Measurements from ENCODE around the gene PCSK5. TPM values are rescaled to one million over a fixed set of nuclear protein-coding genes. Genes with fewer than 3 reads are reported as not detected.

PCSK5 gene
- total RNA-seq, 2 experiments from 2014 or later = 1.6 to 1.9 TPM

GRCh38 chr9:76216161-76216649, 325.7 kb downstream of the PCSK5 start:
- POLR2A ChIA-PET = no interaction called here
- CTCF ChIA-PET = no interaction called here

- ChIA-PET POLR2A (no interaction called here), CTCF (no interaction called here)
These were observed 327.8 kb downstream of the PCSK5 start for GRCh38 chr9:76218117-76218885.

- CTCF ChIA-PET = no interaction called here
- POLR2A ChIA-PET = no interaction called here
These were observed 328.5 kb downstream of the PCSK5 start for GRCh38 chr9:76218886-76219445.

GRCh38 chr9:76219560-76220151, 329.2 kb downstream of the PCSK5 start:
- POLR2A ChIA-PET = no interaction called here

GRCh38 chr9:76221423-76221822, 330.9 kb downstream of the PCSK5 start:
- POLR2A ChIA-PET = no interaction called here
- CTCF ChIA-PET = no interaction called here

More at GRCh38 chr9:76219560-76220151, 329.2 kb downstream of the PCSK5 start:
- CTCF ChIA-PET = no interaction called here

GRCh38 chr9:76223749-76224340, 333.4 kb downstream of the PCSK5 start:
- CTCF ChIA-PET = interaction anchor here (0.6 kb wide), 1 partner anchor 702 kb away, joined by 4 read pairs; no protein-coding TSS in a partner anchor
- POLR2A ChIA-PET = no interaction called here

GRCh38 chr9:76227156-76227555, 336.7 kb downstream of the PCSK5 start:
- CTCF ChIA-PET = no interaction called here
- POLR2A ChIA-PET = no interaction called here

- POLR2A ChIA-PET = no interaction called here
- CTCF ChIA-PET = no interaction called here
These were observed 340.5 kb downstream of the PCSK5 start for GRCh38 chr9:76231001-76231400.

- ChIA-PET CTCF (interaction anchor here (0.6 kb wide), 1 partner anchor 70 kb away, joined by 4 read pairs; no protein-coding TSS in a partner anchor), POLR2A (no interaction called here)
These were observed 342.5 kb downstream of the PCSK5 start for GRCh38 chr9:76232861-76233489.

GRCh38 chr9:76240578-76240977, 350.1 kb downstream of the PCSK5 start:
- ChIA-PET CTCF (no interaction called here), POLR2A (no interaction called here)

- CTCF ChIA-PET = no interaction called here
- POLR2A ChIA-PET = no interaction called here
These were observed 355.0 kb downstream of the PCSK5 start for GRCh38 chr9:76245518-76245917.

GRCh38 chr9:76246680-76247079, 356.2 kb downstream of the PCSK5 start:
- POLR2A ChIA-PET = no interaction called here

GRCh38 chr9:76247426-76247825, 357.0 kb downstream of the PCSK5 start:
- ChIA-PET POLR2A (no interaction called here), CTCF (no interaction called here)

More at GRCh38 chr9:76246680-76247079, 356.2 kb downstream of the PCSK5 start:
- CTCF ChIA-PET = no interaction called here

GRCh38 chr9:76249309-76249708, 358.8 kb downstream of the PCSK5 start:
- ChIA-PET CTCF (no interaction called here), POLR2A (no interaction called here)

- ChIA-PET CTCF (no interaction called here), POLR2A (no interaction called here)
These were observed 365.4 kb downstream of the PCSK5 start for GRCh38 chr9:76255781-76256455.

- ChIA-PET POLR2A (no interaction called here), CTCF (no interaction called here)
These were observed 366.8 kb downstream of the PCSK5 start for GRCh38 chr9:76257311-76257710.

- CTCF ChIA-PET = no interaction called here
- POLR2A ChIA-PET = no interaction called here
These were observed 376.3 kb downstream of the PCSK5 start for GRCh38 chr9:76266649-76267283.

- ChIA-PET POLR2A (no interaction called here), CTCF (no interaction called here)
These were observed 376.8 kb downstream of the PCSK5 start for GRCh38 chr9:76267284-76267652.

GRCh38 chr9:76269789-76270188, 379.3 kb downstream of the PCSK5 start:
- POLR2A ChIA-PET = no interaction called here
- CTCF ChIA-PET = no interaction called here

GRCh38 chr9:76271755-76272154, 381.3 kb downstream of the PCSK5 start:
- POLR2A ChIA-PET = no interaction called here

More at GRCh38 chr9:76271755-76272154, 381.3 kb downstream of the PCSK5 start:
- CTCF ChIA-PET = no interaction called here
